DMS79 treated with DMSO at 0.1 percent for 48 hours (cell line): Measurements from ENCODE around the gene C5orf46.

ENCODE experiments used
- DNase-seq: peaks from one replicate; lab custom pipeline; 2025; lab: John Stamatoyannopoulos, UW

C5orf46 gene

GRCh38 chr5:147858565-147858964, 47.8 kb downstream of the C5orf46 start:
- DNase-seq = no peak

- peak; percentile 15 for DNase-seq
Measured at GRCh38 chr5:147857302-147858129, 48.8 kb downstream of the C5orf46 start.

- no peak for DNase-seq
Measured at GRCh38 chr5:147856801-147857200, 49.5 kb downstream of the C5orf46 start.

GRCh38 chr5:147855774-147856069, 50.6 kb downstream of the C5orf46 start:
- DNase-seq = no peak

GRCh38 chr5:147854894-147855773, 51.2 kb downstream of the C5orf46 start:
- no peak for DNase-seq

GRCh38 chr5:147854331-147854730, 52.0 kb downstream of the C5orf46 start:
- no peak for DNase-seq

- DNase-seq = no peak
Measured at GRCh38 chr5:147853372-147853987, 52.9 kb downstream of the C5orf46 start.

GRCh38 chr5:147852365-147852764, 54.0 kb downstream of the C5orf46 start:
- DNase-seq = no peak

- no peak for DNase-seq
Measured at GRCh38 chr5:147851578-147851977, 54.8 kb downstream of the C5orf46 start.

- no peak for DNase-seq
Measured at GRCh38 chr5:147849226-147849625, 57.1 kb downstream of the C5orf46 start.

- DNase-seq = no peak
Measured at GRCh38 chr5:147845618-147846017, 60.7 kb downstream of the C5orf46 start.

GRCh38 chr5:147844846-147845245, 61.5 kb downstream of the C5orf46 start:
- no peak for DNase-seq

- DNase-seq = no peak
Measured at GRCh38 chr5:147842869-147843268, 63.5 kb downstream of the C5orf46 start.
